Left lung (tissue), 10 donors: Measurements from ENCODE around the gene SYNE2. TPM values are rescaled to one million over a fixed set of nuclear protein-coding genes. Genes with fewer than 3 reads are reported as not detected.

Source experiments
- ATAC-seq: fragments of 200-7000 bp; cut with Tn5 transposase; one replicate; pipeline ENCODE4 v1.9.1; 2020; ENCODE audit warnings: moderate library complexity
- DNase-seq, 4 donors: peaks; one replicate each; pipeline ENCODE4 v3.0.0-alpha.2; 2013 to 2020
- H3K27ac ChIP-seq, 2 donors: fragments of 200-600 bp; sonication (generic) in 1 of 2; one replicate each; pipeline versions ENCODE4 v1.5.0 to v1.8.0; 2020 to 2021
- H3K27me3 ChIP-seq, 2 donors: fragments of 200-600 bp; sonication (generic) in 1 of 2; one replicate each; pipeline versions ENCODE4 v1.5.0 to v1.8.0; 2020 to 2021
- H3K36me3 ChIP-seq, 2 donors: fragments of 200-600 bp; sonication (generic) in 1 of 2; one replicate each; pipeline versions ENCODE4 v1.5.0 to v1.8.0; 2020 to 2021
- H3K4me1 ChIP-seq, 2 donors: fragments of 200-600 bp; one replicate each; pipeline ENCODE4 v1.8.0; 2021
- H3K4me3 ChIP-seq, 2 donors: fragments of 200-600 bp; sonication (generic) in 1 of 2; one replicate each; pipeline versions ENCODE4 v1.5.0 to v1.8.0; 2020 to 2021; ENCODE audit warnings: mild to moderate bottlenecking in 1 of 2
- H3K9me3 ChIP-seq, 2 donors: fragments of 200-600 bp; sonication (generic) in 1 of 2; one replicate each; pipeline versions ENCODE4 v1.5.0 to v1.8.0; 2020 to 2021
- intact Hi-C, 2 donors: fragments of 100-400 bp; cut with DNase I; formaldehyde crosslinking; loops; one replicate each; pipeline versions ENCODE4 v1.11.2 to v1.14.2; 2022
- polyA plus RNA-seq, 6 donors: library from polyadenylated mRNA; unstranded; fragments of 120-200 nt; gene quantifications; one replicate each; pipeline ENCODE4 v1.2.1, GENCODE V29; 2013; ENCODE audit not compliant: insufficient read length in 6 of 6
- total RNA-seq, 2 donors: library from RNA; stranded (reverse); fragmentation: NEBNext Ultra II Directional; extraction: Animal tissue kit (Norgen Biotek cat#: 25700); gene quantifications; one replicate each; pipeline ENCODE4 v1.2.1, GENCODE V29; 2021
- TF ChIP-seq, protein P1 (sequence below), 2 donors: fragments of 200-600 bp; sonication (generic) in 1 of 2; IDR thresholded peaks; one replicate each; pipeline versions ENCODE4 v1.5.0 to v1.8.0; 2021; ENCODE audit warnings: antibody characterized with exemption in 2 of 2
- donor health status: DM: no; HTN: yes; CAD: no.
- donor health status: DM: no; HTN: no; CAD: no.

The SYNE2 gene
- total and polyA plus RNA-seq, 8 donors = 59.6 to 109 (median 88.5) TPM

DNA sequence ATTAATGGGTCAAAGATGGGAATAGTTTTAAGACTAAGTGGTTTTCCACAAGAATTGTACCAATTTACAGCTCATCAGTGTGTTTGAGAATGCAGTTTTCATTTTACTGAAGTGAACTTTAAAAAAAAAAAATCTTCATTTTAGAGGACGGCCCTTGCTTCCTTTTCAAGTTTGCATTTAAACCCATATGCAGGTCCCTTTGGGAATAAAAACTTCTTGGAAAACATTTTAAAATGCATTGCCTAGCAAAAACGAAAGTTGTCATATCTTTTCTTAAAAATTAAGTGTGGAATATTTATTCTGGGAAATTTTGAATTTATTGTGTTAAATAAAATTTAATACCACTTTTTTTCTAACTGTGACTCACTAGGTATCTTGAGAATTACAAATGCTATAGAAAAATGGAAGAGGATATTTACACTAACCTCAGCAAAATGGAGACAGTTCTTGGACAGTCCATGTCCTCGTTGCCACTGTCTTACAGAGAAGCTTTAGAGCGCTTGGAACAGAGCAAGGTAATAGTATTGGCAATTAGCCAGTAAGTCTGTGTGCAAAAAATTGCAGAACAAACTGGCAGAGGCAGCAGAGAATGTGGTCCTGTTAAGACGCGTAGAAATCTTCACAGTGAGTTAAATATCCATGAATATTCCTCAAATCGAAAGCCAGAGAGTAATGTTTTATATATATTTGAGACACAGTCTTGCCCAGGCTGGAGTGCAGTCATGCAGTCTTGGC, 209.7 kb downstream of the SYNE2 start:
- H3K27ac ChIP-seq = no peak overlapping the region
- TF ChIP-seq, protein P1, sequence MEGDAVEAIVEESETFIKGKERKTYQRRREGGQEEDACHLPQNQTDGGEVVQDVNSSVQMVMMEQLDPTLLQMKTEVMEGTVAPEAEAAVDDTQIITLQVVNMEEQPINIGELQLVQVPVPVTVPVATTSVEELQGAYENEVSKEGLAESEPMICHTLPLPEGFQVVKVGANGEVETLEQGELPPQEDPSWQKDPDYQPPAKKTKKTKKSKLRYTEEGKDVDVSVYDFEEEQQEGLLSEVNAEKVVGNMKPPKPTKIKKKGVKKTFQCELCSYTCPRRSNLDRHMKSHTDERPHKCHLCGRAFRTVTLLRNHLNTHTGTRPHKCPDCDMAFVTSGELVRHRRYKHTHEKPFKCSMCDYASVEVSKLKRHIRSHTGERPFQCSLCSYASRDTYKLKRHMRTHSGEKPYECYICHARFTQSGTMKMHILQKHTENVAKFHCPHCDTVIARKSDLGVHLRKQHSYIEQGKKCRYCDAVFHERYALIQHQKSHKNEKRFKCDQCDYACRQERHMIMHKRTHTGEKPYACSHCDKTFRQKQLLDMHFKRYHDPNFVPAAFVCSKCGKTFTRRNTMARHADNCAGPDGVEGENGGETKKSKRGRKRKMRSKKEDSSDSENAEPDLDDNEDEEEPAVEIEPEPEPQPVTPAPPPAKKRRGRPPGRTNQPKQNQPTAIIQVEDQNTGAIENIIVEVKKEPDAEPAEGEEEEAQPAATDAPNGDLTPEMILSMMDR (IDR thresholded peaks at IDR 0.05) = no peak
- ATAC-seq (no peak), DNase-seq (no peak)
- intact Hi-C loops = no loop called here
- no peaks in the 10 kb centered on the region for H3K9me3 ChIP-seq
- H3K4me1 ChIP-seq = no peaks in the 10 kb centered on the region
- H3K4me3 ChIP-seq = no peak overlapping the region
- no peaks in the 10 kb centered on the region for H3K36me3 ChIP-seq
- no peaks in the 10 kb centered on the region for H3K27me3 ChIP-seq

DNA sequence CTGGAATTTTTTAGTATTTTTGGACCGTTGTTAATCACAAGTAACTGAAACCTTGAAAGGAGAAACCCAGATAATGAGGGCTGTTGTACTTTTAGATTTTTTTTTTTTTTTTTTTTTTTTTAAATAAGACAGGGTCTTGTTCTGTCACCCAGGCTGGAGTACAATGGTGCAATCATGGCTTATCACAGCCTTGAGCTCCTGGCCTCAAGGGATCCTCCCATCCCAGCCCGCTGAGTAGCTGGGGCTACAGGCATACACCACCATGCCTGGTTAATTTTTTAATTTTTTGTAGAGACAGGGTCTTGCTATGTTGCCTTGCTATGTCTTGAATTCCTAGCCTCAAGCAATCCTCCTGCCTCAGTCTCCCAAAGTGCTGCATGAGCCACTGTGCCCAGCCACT, 211.6 kb downstream of the SYNE2 start:
- H3K36me3 ChIP-seq = no peaks in the 10 kb centered on the region
- intact Hi-C loops = no loop called here

DNA sequence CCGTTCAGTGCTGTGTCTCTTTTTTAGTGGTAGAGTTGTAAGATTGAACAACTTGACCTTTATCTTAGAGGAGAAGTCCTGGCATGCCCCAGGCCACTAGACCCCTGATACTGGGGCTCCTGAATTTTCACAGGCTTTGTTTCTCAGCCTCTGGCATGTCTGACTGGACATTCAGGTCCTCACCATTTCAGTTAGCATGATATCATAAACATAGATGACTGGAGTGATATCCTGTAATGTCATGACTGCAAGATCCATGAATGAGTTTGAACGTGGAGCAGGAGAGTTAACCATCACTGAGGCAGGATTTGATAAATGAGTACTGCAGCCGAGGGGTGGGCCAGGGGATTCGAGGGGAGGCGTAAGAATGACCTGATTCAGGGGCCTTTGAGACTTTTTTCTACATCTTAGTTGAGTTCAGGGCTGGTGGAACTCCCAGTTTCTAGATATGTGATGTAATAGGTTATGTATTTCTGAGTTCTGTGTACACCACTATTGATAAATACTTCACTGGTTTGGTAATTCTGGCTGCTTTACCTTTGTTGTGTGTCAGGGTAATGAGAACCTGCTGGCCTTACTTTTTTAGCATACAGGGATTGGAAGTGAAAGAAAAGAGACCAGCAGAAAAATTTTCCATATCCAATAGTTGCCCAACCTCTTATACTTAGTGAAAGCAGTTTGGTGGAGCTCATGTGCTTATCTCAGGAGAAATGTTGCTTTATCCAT, 217.0 kb downstream of the SYNE2 start:
- H3K9me3 ChIP-seq = no peaks in the 10 kb centered on the region
- H3K27ac ChIP-seq = no peak overlapping the region
- H3K4me1 ChIP-seq = no peaks in the 10 kb centered on the region
- no peaks in the 10 kb centered on the region for H3K27me3 ChIP-seq
- ATAC-seq = no peak
- peaks cover 0 to 33% of the 10 kb centered on the region in 2 donors for H3K36me3 ChIP-seq
- intact Hi-C loops = no loop called here
- TF ChIP-seq, protein P1 (IDR thresholded peaks at IDR 0.05) = no peak
- H3K4me3 ChIP-seq = no peak overlapping the region
- DNase-seq = no peak

More for the DNA sequence above, 211.6 kb downstream of the SYNE2 start:
- Histone ChIP-seq H3K9me3 (no peaks in the 10 kb centered on the region), H3K4me1 (no peaks in the 10 kb centered on the region), H3K4me3 (no peak overlapping the region), H3K27me3 (no peaks in the 10 kb centered on the region), H3K27ac (no peak overlapping the region)
- TF ChIP-seq, protein P1 (IDR thresholded peaks at IDR 0.05) = no peak
- no peak for DNase-seq
- no peak for ATAC-seq

DNA sequence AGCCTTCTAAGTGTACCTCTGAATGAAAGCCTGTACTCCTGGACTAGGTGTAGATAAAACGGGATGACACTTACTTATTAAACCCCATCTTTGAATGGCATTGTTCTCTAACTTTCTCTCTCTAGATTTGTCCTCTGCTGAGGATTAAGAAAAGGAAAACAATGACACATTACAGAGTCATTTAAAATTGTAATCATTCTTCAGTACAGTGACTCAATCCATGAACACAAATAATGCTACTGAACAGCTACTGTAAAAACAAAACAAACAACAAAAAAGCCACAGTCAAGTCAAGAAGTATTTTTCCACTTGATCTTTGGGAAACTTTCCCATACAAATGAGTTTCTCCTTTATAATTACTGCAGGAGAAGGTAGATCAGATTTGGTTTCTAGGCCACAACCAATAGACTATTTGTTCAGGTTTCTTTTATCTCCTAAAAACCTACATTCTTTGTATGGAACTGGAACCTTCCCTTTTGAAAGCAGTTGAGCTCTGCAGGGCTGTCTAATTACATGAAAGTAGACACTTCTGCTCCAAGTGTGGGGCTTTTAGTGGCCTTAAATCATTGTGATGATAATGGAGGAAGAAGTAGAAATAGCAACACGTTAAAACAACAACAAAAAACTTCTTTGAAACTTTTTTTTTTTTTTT, 222.3 kb downstream of the SYNE2 start:
- no peak overlapping the region for H3K4me3 ChIP-seq
- TF ChIP-seq, protein P1 (IDR thresholded peaks at IDR 0.05) = no peak
- no peak overlapping the region for H3K27ac ChIP-seq
- H3K27me3 ChIP-seq = no peaks in the 10 kb centered on the region
- H3K36me3 ChIP-seq = peaks cover 0 to 48% of the 10 kb centered on the region in 2 donors
- no peak for ATAC-seq
- intact Hi-C loops = no loop called here
- no peak for DNase-seq
- H3K4me1 ChIP-seq = no peaks in the 10 kb centered on the region
- H3K9me3 ChIP-seq = no peaks in the 10 kb centered on the region

DNA sequence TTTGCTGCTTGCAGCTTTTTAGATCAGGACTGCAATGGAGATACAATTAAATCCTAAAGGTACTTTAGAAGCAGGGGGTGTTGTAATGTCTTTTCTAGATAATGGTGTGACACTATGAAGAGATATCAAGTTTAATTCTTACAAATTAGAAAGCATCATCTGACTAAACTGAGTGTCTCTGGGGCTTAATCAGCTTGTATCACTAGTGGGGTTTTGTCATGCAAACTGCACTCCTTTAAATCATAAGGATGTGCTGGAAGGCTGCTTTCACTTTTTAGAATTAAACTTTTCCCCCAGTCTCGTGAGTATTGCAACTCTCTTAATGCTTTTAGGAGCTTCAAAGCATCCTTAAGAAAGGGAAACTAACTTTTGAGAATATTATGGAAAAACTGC, 222.8 kb downstream of the SYNE2 start:
- ATAC-seq (no peak), DNase-seq (no peak)
- intact Hi-C loops = no loop called here
- Histone ChIP-seq H3K4me3 (no peak overlapping the region), H3K4me1 (no peaks in the 10 kb centered on the region), H3K9me3 (no peaks in the 10 kb centered on the region), H3K36me3 (peaks cover 0 to 53% of the 10 kb centered on the region in 2 donors), H3K27me3 (no peaks in the 10 kb centered on the region), H3K27ac (no peak overlapping the region)
- TF ChIP-seq, protein P1 (IDR thresholded peaks at IDR 0.05) = no peak
